NCI-H2081 treated with DMSO at 0.1 percent for 48 hours (cell line): ENCODE measurements around the gene ARR3.
"Not testable (repeated sequence)": the region's sequence is repeated elsewhere in the genome, so short reads cannot be mapped to it uniquely, and the experiment has no call there.

ENCODE experiments used
- DNase-seq: peaks from one replicate; lab custom pipeline; 2025; lab: John Stamatoyannopoulos, UW

The ARR3 gene

DNA sequence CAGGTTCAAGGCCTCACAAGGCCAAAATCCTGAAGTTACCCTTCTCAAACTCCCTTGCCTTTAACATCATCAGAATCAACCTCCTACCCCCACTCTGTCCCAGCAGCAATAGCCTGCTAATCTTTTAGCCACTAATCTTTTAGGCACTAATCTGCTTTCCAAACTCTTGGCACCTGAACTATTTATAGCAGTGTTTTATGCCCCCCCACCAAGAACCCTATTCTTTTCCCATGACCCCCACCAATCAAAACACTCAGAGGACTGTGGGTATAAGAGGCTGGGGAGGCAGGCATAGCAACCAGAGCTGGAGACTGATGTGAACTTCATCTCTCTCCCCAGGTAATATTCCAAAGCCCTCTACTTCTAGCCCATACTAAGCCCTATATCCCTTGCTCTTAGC is at the start of gene ARR3:
Gene ARR3, plus strand, starts transcription at position 301 of the 400 bp plus-strand sequence. CDS start 1,052 bp downstream, outside the sequence.
- no peak for DNase-seq

DNA sequence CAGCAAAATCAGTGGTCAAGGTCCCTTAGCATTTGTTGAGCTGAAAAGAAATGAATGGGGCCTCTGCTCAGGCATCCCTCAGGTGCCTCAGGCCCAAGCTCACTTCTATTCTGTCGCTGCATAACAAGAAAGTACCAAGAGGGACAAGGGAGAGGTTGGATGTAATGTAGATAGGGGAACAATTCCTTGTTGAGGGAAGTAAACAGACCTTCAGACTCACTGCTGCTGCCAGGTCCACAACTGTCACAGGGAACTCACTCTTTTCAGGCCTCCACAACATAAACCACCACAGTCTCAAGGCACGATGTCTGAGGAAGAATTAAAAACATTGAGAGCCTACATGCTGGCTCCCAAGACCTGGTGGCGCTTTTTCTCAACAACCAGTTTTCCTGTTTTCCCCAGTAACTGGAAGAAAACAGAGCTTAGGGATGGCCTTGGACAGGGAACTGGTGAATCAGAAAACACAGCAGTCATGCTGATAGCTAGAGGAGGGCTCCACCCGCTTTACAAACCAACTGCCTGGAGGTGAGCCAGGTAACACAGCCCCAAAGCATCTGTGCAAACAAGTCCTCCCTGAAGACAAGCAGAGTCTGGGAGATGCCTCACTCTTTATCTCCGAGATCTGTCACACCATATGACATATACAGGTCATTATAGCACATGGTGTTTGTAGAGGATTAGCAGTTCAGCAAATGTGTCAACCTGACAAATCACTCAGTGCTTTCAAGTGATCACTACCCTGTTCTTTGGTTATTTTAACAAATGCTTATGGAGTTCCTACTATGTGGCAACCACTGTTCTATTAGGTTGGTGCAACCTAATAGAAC is 48.0 kb upstream of the ARR3 start:
- peak; percentile 6 for DNase-seq

DNA sequence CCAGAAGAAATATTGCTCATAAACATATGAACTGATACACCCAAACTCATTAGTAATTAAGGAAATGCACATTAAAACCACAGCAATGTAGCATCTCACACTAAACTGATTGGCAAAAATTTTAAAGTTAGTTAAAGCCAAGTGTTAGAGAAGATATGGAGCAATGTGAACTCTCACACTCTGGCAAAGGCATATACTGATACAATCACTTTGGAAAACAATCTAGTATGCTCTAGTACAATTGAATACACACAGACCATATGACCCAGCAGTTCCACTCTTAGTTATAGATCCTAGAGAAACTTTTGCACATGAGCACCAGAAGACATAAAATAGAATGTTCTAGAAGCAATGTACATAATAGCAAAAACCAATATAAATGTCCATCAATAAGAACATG is 42.1 kb upstream of the ARR3 start:
- no peak for DNase-seq

DNA sequence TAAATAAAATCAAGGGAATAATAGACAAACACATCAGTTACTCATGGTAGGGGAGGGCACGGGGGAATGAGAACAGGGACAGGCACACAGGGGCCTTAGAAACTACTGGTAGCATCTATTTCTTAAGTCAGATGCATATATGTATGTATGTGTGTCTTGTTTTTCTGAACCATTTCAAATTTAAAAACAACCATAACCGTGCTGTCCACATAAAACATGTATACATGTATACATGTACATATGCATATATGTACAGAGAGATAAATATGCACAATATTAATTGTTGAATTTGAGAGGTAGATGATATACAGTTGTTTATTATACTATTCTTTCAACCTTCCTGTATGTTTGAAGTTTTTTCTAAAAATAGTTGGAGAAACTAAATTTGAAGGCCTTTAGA is 41.4 kb upstream of the ARR3 start:
- no peak for DNase-seq

DNA sequence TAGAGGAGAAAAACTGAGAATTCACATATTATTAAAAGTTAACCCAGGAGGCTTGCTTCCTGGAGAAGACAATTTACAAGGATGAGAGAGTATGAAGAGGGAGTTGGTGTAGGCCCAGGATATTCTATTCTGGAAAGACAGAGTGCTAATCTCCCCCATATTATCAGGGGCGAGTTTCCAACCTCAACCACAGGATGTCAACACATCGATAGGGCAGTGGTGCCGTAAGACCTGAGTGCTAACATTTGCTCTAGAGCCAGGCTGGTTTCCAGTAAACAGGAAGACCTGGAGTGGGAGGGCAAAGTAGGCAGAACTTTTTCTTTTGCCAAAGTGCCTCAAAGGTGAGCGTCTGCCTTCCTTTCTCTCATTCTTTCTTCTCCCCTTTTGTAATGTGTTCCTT is 36.5 kb upstream of the ARR3 start:
- no peak for DNase-seq

DNA sequence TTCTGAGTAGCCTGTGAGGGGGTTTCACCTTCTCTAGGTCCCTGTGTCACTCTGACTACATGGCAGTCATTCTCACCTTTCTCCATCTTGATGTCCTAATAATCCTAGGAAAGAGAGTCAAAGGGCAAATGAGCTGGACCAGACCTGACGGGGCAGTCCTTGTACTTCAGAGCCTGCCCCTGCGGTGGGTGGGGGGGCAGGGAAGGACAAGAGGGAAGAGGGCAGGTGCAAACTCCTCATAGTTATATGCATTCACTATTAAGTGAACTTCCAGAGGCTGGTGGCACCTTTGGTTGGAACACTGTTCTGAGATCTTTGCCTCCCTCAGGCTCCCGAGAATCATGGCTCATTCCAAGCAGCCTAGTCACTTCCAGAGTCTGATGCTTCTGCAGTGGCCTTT is 33.8 kb upstream of the ARR3 start, which contains the start of gene AWAT1:
Gene AWAT1, plus strand, starts transcription at position 301 of the 400 bp plus-strand sequence. Its CDS starts 41 bp downstream, at position 342.
- no peak for DNase-seq

DNA sequence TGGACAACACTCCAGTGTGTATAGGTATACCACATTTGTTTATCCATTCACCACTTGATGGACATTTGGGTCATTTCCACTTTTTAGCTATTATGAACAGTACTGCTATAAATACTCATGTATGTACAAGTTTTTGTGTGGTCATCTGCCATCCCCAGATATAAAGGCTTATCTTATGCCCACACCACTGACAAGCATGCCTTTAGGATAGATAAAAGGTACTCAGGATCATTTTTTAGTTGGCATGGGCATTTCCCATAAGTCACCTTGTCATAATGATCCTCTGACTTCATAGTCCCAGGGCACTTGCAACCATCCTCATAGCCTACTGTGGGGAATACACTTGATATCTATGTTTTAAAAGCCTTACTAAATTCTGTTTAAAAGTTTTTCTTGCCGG is 27.4 kb upstream of the ARR3 start:
- DNase-seq: no peak

DNA sequence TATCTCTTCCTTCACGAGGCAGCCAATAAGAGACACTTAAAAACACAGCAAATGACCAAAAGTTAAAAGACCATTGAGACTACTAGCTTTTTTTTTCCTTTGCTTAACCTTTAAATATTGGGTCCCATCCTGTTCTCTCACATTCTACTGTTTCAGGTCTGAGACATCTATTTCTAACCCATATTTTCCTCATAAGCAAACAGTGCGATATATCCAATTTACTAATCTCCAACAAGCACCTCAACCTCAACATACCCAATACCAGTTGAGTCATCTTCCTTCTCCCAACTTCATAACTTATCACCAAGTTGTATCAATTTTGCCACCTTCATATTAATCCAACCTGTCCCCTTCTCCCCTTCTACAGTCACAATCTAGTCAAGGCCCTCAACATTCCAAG is 26.6 kb upstream of the ARR3 start:
- DNase-seq: no peak

DNA sequence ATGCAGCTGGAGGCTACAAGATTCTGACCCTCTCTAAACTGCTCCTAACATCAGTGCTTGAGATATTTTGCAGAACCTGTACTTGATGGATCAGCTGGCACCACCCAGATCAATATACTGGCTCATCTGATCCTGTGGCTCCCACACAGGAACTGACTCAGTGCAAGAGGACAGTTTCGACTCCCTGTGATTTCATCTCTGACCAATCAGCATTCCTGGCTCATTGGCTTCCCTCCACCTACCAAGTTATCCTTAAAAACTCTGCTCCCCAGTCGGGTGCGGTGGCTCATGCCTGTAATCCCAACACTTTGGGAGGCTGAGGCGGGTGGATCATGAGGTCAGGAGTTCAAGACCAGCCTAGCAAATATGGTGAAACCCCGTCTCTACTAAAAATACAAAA is 24.5 kb upstream of the ARR3 start:
- DNase-seq: not testable (repeated sequence)

DNA sequence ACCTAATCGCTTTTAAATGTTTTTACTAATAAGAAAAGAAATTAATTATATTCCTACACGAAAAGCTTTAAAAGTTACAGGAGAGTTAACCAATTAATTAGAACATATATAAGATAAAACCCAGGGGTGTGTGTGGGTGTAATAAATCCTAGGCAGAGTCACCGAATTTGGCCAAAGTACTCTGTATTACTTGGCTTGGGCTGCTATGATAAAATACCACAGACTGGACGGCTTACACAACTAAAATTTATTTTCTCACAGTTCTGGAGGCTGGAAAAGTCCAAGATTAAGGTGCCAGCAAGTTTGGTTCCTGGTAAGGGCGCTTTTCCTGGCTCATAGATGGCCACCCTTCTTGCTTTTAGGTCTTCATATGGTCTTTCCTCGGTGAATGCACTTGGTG is 23.3 kb upstream of the ARR3 start:
- DNase-seq: no peak

DNA sequence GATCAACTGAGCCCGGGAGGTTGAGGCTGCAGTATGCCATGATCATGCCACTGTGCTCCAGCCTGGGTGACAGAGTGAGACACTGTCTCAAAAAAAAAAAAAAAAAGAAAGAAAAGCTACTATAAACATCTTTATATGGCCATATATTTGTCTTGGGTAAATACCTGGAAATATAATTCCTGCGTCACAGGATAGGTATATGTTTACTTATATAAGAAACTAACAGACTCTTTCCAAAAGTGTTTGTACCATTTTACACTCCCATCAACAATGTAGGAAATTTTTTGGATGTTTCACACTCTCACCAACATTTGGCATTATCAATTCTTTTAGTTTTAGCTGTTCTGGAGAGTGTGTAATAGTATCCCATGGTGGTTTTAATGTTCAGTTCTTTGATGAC is 20.9 kb upstream of the ARR3 start:
- DNase-seq: no peak

DNA sequence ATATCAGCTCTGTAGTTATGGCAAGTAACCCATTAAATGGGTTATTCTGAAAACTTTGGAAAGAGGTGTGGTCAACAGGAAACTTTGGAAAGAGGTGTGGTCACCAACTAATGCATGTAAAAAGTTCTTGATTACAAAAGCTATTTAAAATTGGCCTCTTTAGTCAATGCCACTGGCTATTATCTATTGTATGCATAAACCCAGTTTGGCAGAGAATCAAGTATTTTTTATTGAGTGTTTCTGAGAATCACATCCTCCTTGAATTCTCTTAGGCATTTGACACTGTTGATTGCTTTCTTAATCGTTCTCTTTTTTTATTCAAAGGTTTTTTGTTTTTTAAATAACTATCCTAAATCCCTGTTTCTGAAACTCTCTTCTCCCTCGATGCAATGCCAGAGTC is 15.6 kb upstream of the ARR3 start:
- no peak for DNase-seq

DNA sequence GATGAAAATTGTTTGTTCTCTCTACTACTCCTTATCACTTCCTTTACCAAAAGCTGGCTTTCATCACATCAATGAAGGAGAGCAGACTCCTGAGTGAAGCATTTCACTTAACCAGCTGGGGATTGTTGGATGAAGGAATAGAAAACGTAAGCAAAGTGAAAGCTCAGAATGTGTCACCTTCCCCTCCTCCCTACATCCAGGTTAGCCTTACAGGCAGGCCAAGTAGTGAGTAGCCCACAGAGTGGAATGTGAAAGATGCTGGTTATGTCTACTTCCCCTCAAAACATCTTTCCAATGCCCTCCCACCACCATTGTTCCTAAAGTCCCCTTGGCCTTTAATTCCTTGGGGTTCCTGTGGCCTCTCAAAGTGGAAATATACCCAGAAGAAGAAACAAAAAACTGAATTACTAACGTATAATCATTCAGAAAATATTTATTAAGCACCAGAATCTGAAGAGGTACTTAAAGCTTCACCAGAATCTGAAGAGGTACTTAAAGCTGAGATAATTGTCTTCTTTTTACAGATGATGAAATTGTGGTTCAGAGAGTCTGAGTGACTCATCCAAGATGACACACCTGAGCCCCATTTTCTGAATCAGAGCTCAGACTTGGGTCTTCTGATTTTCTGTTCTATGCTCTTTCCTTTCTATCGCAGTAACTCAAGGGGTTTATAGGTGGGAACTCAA is 14.6 kb upstream of the ARR3 start:
- no peak for DNase-seq

DNA sequence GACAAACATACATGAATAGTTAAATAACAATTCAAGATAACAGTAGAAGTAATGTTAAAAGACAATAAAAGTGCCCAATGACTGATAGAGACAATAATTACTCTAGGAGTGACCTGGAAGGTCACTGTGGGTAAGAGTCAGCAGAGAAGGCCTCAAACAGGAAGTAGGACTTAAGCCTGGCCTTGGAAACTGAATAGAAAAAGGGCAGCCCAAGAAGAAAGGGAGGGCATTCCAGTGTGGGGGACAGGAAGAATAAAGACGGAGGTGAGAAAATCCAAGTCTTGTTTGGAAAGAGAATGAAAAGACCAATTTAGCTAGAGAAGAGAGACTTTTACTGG is 14.1 kb upstream of the ARR3 start:
- DNase-seq: no peak

DNA sequence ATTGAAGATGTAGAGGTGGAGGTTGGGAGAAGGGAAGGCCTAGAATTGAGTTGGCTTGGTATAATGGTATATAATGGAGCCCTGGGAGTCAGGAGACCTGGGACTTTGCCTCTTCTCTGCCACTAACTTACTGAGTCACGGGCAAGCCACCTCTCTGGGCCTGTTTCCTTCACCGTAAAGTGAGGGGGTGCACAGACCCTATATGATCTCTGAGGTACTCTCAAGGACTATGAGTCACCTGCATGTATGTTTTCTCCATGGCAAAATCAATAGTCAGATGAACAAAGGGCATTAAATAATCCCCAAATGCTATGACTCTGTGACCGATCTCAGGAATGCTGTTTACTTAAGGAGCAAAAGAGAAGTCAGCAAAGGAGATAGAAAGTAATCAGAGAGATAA is 13.2 kb upstream of the ARR3 start:
- DNase-seq: no peak

DNA sequence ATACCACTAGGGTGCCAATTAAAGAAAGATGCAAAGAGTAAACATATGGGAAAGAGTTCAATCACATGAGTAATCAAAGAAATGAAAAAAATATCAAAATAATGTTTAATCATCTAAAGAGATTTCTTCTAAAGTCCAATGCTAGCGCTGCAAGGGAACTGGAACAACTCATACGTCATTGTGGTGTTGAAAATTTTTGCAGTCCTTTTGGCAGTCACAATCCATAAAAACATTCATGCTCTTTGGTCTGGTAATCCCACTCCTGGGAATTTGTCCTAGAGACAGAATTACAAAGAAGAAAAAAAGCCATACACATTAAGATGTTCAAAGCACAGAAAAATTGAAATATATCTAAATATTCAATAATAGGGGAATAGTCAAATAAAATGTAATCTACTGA is 12.7 kb upstream of the ARR3 start:
- DNase-seq: no peak

DNA sequence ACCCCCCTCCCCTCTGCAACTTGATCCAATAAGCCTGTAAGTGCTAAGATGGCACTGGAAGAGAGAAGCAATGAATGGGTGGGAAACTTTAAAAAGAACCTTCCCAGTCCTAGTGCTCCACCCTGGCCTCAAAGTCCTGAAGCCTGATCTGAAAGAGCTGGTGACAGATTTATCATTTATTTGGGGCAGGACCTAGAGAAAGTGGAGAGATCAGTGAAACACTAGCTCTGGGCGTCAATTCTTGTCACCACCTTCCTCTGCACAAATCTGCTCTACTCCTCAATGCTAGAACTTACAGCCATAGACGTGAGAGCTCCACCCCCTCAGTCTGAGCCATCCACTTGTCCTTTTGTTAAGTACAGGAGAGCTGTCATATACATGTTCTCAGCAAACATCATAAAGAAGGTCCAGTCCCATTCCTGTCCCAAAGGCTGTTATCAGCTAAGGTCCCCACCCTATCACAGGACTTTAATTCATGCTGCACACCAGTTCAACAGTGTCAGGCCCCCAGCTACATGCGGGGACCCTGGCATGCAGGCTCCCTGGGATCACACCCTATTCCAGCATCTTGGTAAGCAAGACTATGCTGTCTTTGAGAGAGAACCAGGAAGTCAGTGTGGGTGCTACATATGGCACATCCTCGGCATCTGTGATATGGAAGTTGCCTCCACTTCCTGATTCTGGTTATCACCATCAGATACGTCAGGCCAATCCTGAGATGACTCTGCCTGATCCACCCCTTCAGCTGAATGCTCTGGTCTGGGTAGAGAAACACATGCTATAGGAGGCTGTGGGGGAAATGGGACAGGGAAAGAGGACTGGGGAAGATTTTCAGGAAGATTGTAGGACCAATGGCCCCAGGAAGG is 10.5 kb upstream of the ARR3 start:
- DNase-seq: no peak

DNA sequence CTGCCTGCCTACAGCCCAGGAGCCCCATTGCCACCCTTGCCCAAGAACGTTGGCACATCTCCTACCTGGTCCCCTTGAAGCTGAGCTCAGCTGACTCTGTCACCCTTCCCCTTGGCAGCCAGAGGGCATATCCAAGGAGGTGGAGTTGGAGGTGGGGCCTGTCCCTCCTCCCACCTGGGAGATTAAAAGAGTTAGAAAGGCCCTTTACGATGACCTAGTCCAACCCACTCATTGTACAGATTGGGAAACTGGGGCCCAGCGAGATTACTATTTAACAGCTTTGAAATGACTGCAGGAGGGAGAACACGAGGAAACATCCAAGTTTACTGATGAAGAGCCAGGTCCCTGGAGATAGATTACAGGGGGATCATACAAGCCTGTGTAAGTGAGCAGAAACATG is 8.0 kb upstream of the ARR3 start, which contains the start of gene P2RY4:
Gene P2RY4, minus strand, starts transcription at position 101 of the 400 bp plus-strand sequence. CDS start 580 bp downstream, outside the sequence.
- DNase-seq: no peak

DNA sequence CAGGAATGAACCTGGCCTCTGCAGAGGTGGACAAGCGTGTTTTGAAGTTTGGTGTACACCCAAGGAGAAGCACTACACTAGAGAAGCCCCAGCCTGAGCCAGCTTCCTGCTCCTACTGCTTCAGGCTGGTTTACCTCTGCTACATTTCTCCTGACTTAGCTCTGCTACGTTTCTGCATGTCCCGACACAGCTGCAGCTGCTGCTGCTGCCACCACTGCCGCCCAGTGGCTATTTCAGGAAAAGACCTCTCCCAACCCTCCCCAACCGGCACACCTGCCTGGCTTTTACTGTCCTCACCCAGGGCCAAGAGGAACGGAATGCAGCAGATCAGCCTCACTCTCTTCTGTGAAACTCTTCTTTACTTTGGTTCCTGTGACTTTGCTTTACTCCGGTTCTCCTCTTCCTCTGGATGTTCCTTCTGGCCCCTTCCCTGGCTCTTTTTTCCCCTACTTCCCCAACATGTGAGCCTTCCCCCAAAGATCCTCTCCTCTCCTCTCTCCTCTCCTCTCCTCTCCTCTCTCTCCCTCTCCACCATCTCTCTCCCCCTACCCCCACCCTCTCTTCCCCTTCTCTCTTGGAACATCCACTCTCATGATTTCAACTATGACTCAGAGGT is 5.1 kb upstream of the ARR3 start:
- DNase-seq: peak; percentile 19

DNA sequence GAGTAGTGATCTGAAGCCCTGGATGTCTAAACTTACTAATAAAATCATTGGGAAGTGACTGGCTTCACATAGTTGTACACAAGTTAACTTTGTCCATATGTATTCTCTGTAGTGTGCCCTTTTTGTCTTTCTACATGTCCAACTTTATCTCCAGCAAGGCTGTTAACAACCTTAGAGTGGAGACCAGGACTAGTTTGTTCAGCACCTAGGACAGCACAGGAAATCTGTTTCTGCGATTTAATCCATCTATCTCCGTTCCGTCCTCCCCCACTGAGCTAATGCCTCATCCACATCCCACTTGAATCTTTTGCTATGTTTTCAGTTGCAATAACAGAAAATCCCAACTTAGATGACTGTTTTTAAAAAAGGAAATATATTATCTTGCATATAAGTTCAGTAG is 3.4 kb upstream of the ARR3 start:
- DNase-seq: no peak

DNA sequence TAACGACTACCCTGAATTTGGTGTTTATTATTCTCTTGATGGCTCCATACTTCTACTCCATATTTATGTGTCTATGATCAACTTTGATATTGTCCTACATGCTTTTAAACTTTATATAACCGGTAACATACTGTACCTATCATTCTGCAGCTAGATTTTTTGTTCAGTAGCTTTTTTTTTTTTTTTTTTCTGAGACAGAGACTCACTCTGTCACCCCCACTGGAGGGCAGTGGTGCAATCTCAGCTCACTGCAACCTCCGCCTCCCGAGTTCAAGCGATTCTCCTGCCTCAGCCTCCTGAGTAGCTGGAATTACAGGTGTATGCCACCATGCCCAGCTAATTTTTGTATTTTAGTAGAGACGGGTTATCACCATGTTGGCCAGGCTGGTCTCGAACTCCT is 5.9 kb downstream of the ARR3 start:
- not testable (repeated sequence) for DNase-seq

DNA sequence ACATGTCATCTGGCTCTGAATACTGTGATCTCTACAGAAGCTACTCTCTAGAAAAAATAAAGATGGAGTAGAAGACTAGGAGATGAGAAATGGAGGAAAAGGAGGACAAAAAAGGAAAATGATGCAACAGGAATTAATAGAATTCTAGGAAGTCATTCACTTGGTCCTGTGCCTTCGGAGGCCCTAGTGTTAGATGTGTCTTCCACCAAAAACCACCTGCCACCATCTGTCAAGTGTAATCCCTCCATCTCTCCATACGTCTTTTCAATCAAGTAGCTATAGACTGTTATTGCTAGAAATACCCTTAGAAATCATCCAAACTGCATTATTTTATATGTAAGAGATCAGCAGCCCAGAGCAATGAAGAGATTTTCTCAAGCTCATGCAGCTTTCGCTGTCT is 10.9 kb downstream of the ARR3 start:
- DNase-seq: no peak
